Chondrocyte (in vitro differentiated cells): ENCODE results near the gene PTPRN2. TPM values are rescaled to one million over a fixed set of nuclear protein-coding genes. Genes with fewer than 3 reads are reported as not detected.

Source experiments
- DNase-seq: peaks from one replicate; pipeline ENCODE4 v3.0.0; 2021; ENCODE audit warnings: mixed read lengths, low spot score
- H3K27ac Mint-ChIP-seq: one replicate; pipeline ENCODE4 v1.8.0; 2021; ENCODE audit warnings: mild to moderate bottlenecking, moderate library complexity, mixed read lengths; ENCODE audit not compliant: unreplicated experiment
- H3K27me3 Mint-ChIP-seq: 2 replicates; pipeline ENCODE4 v1.8.0; 2021; ENCODE audit warnings: low read depth, mixed read lengths
- H3K36me3 Mint-ChIP-seq: 2 replicates; pipeline ENCODE4 v1.8.0; 2021; ENCODE audit warnings: low read depth, mixed read lengths
- H3K4me1 Mint-ChIP-seq: 2 replicates; pipeline ENCODE4 v1.8.0; 2021; ENCODE audit warnings: low read depth, mild to moderate bottlenecking, mixed read lengths
- H3K4me3 Mint-ChIP-seq: one replicate; pipeline ENCODE4 v1.8.0; 2021; ENCODE audit warnings: mild to moderate bottlenecking, moderate library complexity, mixed read lengths; ENCODE audit not compliant: unreplicated experiment
- H3K9me3 Mint-ChIP-seq: 2 replicates; pipeline ENCODE4 v1.8.0; 2021; ENCODE audit warnings: low read depth, mixed read lengths
- total RNA-seq: library from RNA; stranded (reverse); gene quantifications from 3 replicates; pipeline ENCODE4 v1.2.1, GENCODE V29; 2021
- TF ChIP-seq, protein P1 (sequence below): fragments of 200-600 bp; sonication (generic); IDR thresholded peaks from 2 replicates; pipeline ENCODE4 v1.5.0; 2021; ENCODE audit warnings: antibody characterized with exemption, mild to moderate bottlenecking, moderate library complexity

PTPRN2 gene
- total RNA-seq, 1 donor from 2014 or later, result 0.30 TPM

- Mint-ChIP-seq H3K36me3 (no peaks in the 10 kb centered on the region), H3K27me3 (peaks cover 4% of the 10 kb centered on the region), H3K9me3 (peaks cover 8% of the 10 kb centered on the region), H3K4me3 (no peak overlapping the region), H3K27ac (no peak overlapping the region), H3K4me1 (peaks cover 2% of the 10 kb centered on the region)
- peak; percentile 75 for DNase-seq
- TF ChIP-seq, protein P1, sequence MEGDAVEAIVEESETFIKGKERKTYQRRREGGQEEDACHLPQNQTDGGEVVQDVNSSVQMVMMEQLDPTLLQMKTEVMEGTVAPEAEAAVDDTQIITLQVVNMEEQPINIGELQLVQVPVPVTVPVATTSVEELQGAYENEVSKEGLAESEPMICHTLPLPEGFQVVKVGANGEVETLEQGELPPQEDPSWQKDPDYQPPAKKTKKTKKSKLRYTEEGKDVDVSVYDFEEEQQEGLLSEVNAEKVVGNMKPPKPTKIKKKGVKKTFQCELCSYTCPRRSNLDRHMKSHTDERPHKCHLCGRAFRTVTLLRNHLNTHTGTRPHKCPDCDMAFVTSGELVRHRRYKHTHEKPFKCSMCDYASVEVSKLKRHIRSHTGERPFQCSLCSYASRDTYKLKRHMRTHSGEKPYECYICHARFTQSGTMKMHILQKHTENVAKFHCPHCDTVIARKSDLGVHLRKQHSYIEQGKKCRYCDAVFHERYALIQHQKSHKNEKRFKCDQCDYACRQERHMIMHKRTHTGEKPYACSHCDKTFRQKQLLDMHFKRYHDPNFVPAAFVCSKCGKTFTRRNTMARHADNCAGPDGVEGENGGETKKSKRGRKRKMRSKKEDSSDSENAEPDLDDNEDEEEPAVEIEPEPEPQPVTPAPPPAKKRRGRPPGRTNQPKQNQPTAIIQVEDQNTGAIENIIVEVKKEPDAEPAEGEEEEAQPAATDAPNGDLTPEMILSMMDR, result no peak
Measured at GRCh38 chr7:157874208-157874816, 713.3 kb downstream of the PTPRN2 start.

DNA sequence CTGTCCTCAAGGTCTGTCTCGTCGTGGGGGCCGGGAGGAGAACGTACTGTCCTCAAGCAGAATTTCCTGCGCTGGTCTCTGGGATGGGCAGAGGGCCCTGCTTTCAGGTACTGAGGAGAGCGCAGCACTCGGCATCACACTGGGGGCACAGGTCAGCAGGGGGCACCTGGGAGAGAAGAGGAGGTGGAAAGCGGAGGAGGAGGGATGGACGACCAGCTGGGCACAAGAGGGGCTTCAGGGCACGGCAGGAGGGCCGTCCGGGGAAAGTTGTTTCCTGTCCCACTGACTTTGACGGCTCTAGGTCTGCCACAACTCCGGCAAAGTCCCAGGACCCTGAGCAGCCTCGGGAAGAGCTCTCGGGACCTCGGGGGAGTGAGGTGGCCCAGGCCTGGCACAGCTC is 714.0 kb downstream of the PTPRN2 start:
- peaks cover 4% of the 10 kb centered on the region for H3K27me3 Mint-ChIP-seq

DNA sequence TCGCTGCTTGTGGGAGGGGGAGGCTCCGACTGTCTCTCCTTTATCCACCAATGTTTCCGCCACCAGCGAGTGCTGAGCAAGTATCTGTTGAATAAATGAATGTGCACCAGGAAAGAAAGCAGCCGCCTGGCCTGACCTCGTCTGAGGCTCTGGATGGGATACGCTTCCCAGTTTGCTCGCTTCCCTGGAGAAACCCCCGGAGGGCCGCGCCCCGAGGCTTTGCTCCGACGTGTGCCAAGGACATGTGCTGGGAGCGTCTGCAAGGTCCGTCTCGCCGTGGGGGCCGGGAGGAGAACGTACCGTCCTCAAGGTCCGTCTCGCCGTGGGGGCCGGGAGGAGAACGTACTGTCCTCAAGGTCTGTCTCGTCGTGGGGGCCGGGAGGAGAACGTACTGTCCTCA is 714.4 kb downstream of the PTPRN2 start:
- peak; percentile 80 for DNase-seq
- Mint-ChIP-seq H3K4me3 (no peak overlapping the region), H3K27ac (no peak overlapping the region), H3K4me1 (peaks cover 2% of the 10 kb centered on the region), H3K27me3 (peaks cover 4% of the 10 kb centered on the region), H3K36me3 (no peaks in the 10 kb centered on the region), H3K9me3 (peaks cover 6% of the 10 kb centered on the region)
- TF ChIP-seq, protein P1, result no peak

More for the DNA sequence above, 714.0 kb downstream of the PTPRN2 start:
- H3K4me3 Mint-ChIP-seq, result no peak overlapping the region
- TF ChIP-seq, protein P1, result no peak
- peaks cover 2% of the 10 kb centered on the region for H3K4me1 Mint-ChIP-seq
- peak; percentile 74 for DNase-seq
- H3K9me3 Mint-ChIP-seq, result peaks cover 6% of the 10 kb centered on the region
- H3K27ac Mint-ChIP-seq, result no peak overlapping the region
- H3K36me3 Mint-ChIP-seq, result no peaks in the 10 kb centered on the region

- Mint-ChIP-seq H3K4me1 (peaks cover 2% of the 10 kb centered on the region), H3K27ac (no peak overlapping the region), H3K9me3 (peaks cover 6% of the 10 kb centered on the region), H3K36me3 (no peaks in the 10 kb centered on the region), H3K4me3 (no peak overlapping the region), H3K27me3 (peaks cover 4% of the 10 kb centered on the region)
- DNase-seq, result peak; percentile 72
- TF ChIP-seq, protein P1, result no peak
Measured at GRCh38 chr7:157872447-157872846, 715.2 kb downstream of the PTPRN2 start.

DNA sequence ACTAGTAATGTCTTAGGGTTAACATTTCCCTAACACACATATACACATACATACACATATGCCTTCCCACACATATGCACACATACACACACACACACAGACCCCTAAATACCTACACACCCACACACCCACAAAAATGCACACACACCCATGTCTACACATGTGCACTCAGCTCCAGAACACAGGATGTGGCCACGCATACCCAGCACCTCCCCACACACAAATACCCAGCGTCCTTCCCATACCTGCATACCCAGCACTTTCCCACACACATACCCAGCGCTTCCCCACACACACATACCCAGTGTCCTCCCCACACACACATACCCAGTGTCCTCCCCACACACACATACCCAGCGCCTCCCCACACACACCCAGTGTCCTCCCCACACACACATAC is 715.9 kb downstream of the PTPRN2 start:
- TF ChIP-seq, protein P1, result no peak
- DNase-seq, result no peak
- Mint-ChIP-seq H3K9me3 (peaks cover 6% of the 10 kb centered on the region), H3K4me1 (peaks cover 2% of the 10 kb centered on the region), H3K36me3 (no peaks in the 10 kb centered on the region), H3K27ac (no peak overlapping the region), H3K27me3 (peaks cover 4% of the 10 kb centered on the region), H3K4me3 (no peak overlapping the region)
